HG03025 (cell line): ENCODE data around the gene TTYH2.
"Not testable (repeated sequence)": the region's sequence is repeated elsewhere in the genome, so short reads cannot be mapped to it uniquely, and the experiment has no call there.

ENCODE experiments used
- ATAC-seq: cut with Tn5 transposase; IDR thresholded peaks from one replicate; pipeline ENCODE4 v1.9.1; 2021; ENCODE audit warnings: mild to moderate bottlenecking, moderate library complexity; ENCODE audit not compliant: unreplicated experiment, low FRiP score

Gene TTYH2, protein sequence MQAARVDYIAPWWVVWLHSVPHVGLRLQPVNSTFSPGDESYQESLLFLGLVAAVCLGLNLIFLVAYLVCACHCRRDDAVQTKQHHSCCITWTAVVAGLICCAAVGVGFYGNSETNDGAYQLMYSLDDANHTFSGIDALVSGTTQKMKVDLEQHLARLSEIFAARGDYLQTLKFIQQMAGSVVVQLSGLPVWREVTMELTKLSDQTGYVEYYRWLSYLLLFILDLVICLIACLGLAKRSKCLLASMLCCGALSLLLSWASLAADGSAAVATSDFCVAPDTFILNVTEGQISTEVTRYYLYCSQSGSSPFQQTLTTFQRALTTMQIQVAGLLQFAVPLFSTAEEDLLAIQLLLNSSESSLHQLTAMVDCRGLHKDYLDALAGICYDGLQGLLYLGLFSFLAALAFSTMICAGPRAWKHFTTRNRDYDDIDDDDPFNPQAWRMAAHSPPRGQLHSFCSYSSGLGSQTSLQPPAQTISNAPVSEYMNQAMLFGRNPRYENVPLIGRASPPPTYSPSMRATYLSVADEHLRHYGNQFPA

DNA sequence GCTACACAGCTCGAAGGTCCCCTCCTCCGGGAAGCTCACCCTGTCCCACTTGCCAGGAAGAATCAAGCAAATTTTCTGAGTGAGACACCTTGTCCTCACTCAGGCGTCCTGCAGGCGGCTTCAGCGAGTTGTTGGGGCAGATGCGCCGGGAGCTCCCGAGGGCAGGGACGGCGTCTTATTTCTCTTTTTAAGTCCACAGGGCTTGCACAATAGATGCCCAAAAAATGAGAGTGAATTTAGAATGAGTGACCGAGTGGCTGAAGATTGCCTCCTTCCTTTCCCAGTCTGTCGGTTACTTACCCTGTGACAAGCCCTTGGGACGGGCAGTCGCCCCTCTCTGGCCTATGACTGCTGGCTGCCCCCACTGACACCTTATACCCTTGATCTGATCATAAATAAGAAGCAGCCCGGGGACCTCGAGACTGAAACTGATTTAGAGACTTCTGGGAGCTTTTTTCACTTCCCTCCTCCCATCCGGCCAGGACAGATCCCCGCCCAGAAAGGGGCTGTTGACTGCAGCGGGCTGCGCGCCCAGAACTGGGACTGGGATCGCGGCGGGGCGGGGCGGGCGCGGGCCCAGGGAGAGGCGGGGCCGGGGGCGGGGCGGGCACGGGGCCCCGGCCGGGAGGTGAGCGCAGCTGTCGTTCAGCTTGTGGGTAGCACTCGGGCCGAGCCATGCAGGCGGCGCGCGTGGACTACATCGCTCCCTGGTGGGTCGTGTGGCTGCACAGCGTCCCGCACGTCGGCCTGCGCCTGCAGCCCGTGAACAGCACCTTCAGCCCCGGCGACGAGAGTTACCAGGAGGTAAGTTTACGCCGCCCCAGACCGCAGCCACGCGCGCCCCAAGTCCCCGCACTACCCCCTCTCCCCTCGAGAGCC is at the start of gene TTYH2:
Gene TTYH2 (plus strand): TSS at position 659 of the 879 bp plus-strand sequence. CDS start 17 bp downstream, at position 676.
- ATAC-seq: peak; percentile 58

DNA sequence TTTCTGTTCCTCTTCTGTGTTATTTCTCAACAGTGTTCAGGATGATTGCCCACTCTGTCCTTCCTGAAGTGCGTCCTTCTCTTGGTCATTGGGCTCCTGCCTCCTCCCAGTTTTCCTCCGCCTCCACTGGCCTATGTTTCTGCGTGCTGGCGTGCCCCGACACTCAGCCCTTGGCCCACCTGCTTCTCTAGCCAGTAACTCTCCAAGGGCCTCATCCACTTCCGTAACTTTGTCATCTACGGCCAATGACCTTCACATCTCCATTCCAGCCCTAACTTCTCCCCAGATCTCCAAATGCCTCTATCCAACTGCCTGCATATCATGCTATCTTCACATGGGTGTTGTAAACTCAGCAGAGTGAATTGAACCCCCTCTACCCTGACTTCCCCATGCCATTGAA is 49.5 kb upstream of the TTYH2 start:
- ATAC-seq: no peak

DNA sequence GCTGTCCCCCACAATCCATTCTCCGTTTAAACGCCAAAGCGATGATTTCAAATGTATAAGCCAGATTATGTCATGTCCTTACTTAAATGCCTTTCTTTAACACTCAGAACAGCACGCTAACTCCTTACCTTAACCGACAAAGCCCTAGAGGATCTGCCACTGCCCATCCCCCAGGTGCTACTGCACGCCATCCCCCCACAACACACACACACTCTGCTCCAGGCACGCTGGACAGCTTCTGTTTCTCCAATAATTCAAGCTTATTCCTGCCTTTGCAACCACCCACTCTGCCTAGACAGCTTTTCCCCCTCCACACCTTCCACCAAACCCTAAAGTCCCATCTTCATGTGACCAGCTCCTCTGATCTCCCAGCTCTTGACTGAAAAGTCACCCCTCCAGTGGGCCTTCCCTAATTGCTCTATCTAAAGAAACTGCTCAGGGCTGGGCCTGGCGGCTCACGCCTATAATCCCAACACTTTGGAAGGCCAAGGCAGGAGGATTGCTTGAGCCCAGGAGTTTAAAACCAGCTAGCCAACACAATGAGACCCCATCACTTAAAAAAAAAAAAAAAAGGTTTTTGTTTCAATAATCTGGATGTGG is 48.8 kb upstream of the TTYH2 start:
- ATAC-seq: no peak

DNA sequence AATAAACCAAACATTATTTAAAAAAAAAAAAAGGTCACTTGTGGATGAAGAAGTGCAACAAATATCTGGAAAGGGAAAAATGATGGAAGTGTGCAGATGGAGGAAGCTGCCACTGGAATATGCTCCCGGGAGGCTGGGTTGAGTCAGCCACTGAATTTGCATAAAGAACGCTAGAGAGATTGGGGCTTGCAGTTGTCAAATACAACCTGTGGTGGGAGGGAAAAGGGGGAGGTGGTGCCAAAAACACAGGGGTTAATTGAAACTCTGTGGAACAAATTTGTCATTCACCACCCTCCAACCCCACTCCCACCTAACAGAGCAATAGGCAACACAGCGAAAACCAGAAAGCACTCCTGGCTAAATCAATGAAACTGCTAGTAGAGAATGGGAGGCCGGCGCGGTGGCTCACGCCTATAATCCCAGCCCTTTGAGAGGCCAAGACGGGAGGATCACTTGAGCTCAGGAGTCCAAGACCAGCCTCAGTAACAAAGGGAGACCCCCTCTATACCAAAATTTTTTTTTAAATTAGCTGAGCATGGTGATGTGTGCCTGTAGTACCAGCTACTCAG is 47.5 kb upstream of the TTYH2 start:
- ATAC-seq: no peak

DNA sequence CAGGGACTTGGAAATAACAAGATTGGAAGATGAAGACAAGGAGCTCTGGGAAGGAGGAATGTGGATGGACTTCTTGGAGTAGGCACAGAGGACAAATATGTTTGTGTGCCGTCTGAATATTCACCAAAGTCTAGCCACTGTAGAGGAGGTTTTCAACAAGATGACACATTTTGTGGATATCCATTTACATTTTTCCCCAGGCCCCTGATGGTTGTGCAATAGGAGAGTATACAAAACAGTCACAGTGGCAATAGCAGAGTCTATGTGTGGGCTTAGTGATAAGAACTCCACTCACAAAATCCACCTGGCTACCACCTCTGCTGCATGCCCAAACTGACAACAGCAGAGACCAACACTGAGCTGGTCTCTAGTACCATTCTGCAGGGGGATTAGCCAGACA is 42.4 kb upstream of the TTYH2 start:
- ATAC-seq: no peak

DNA sequence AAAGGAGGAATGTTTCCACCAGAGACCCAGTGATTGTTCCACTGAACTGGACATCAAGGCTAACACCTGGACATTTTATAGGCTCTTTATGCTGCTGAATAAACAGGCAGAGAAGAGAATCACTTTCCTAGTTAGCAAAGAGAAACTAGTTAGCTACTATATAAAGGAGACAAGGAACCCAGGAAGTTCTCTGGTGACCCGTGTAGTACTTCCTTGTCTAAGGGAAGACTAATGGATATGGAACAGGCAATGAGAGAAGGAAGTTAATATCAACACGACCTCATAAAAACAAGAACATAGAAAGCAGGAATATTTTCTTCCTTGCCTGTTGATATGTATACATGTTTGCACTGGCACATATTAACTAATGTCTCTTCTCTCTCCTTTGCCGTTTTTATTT is 40.7 kb upstream of the TTYH2 start:
- ATAC-seq: no peak

DNA sequence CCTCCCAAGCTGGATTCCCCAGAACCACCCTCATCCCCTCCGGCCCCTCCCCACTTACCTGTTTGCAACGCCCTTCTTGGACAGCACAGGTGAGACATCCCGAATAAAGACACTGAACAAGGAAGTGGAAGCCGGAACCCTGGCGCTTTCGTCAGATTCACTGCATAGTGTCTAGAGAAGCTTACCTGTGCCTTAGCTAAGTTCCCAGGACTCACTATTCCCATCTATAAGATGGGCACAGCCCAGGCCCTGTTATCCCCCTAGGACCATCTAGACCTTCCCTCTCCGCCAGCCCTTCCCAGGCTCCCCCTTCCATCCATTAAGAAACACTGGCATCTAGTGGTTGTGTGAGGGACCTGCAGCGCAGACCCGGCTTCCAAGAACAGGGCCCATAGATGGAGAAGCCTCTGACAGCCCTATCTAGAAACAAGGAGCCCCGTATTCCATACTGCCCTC is 36.8 kb upstream of the TTYH2 start:
- no peak for ATAC-seq

DNA sequence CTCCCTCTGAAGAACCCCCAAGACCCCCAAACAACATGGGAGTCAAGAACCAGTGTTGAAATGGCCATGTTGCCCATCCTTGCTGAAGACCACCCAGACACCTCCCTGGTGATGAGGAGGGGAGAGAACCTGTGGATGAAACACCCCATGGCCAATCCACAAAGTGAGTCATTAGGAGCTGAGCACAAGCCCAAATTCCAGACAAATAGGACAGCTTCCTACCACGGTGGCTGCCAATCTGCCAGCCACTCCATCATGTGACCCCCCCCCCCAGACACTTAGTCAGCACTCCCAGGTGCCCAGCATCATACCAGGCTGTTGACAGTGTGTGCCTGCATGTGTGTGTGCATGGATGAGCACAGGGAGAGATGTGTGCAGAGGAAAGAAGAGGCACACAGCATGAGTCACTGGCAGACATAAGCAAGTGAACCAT is 36.3 kb upstream of the TTYH2 start:
- ATAC-seq: no peak

DNA sequence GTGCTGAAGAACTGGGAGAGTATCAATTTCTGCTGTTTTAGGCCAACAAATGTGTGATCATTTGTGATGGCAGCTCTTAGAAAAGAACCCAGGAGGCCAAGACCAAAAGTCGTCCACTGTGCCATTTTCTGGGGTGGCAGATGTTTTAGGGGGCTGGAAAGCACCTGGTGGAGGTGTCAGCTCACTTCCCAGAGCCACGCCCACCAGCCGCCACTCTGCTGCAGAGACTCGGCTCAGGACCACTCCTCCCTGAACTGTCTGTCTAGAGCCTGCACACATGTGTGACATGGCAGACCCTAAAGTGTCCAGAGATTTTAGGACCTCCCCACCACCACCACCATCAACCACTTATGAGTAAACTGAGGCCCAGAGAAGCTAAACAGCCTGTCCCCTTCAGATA is 33.8 kb upstream of the TTYH2 start:
- no peak for ATAC-seq

DNA sequence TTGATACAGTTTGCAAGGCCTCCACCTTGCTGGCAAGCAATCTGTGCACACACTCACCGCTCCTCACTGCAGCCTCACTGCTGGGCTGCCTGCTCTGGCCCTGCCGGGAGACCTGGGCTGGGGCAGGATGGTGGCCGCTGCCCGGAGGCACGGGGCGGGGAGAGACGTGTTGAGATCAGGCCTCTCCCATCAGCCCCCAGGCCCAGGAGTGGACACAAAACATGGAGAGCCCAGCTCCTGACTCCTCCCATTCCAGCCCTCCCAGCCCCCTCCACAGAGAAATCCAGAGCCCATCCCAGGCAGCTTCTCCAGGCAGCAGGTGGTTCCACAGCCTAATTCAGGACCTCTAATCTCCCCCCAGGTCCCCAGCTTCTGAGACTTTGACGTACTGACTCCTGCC is 33.0 kb upstream of the TTYH2 start:
- ATAC-seq: no peak

DNA sequence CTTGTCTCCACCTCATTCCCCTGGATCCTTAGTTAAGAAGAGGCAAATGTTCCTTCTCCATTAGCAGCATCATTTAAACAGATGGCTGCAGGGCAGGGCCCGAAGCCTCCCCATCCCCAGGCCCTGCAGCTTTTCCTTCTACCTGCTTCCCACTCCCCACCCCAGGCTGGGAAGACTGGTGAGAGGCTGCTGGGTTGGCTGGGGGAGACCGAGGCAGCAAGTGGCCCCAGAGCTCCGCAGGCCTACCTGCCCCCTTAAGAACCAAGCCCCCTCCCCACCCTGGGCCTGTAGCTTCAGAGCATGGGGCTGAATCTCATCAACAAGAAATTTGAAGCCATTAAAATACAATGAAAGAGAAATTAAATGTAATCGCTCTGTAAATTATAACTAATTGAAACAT is 32.0 kb upstream of the TTYH2 start:
- no peak for ATAC-seq

DNA sequence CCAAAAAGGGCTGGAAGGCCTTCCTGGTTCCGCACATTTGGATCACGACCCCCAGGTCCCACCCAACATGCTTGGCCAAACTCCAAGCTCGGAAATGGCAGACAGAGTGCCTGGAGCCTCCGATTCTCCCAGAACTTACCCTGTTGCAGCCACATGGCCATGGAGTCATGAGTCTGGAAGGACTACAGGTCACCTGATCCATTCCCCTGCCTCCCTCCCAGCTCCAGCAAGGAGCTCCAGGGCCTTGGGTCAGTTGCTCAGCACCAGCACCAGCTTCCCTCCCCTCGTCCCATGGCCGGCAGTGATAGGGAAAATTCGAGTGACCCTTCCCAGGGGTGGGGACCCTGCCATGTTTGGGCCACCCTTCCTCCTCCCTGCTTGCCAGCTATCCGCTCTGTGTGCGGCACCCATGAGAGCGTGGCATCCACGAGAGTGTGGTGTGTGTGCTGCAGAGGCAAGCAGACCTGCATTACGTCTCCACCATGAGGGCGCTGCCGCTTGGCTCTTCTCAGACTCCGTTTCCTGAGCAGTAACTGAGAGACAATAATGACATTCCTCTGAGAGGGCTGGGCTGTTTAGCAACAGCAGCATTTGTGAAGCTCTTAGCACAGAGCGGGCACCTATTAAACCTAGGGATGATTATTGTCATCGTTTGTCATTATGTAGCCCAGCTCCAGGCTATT is 31.2 kb upstream of the TTYH2 start:
- ATAC-seq: no peak

DNA sequence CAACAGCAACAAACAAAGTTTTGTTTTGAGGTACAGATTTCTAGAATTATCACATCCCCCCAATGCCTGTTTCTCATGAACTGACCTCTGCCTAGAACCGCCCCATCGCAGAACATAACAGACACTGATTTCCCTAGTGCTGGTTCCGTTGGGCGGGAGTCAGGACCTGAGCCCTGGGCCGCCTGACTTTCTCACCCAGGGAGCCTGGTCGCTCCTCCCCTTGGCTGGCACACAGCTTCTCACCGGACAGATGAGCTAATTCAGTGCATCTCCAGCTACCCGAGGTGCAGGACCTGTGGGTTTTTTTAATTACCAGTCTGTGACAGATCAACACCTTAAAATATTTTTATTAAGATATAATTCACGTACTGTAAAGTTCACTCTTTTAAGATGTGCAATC is 30.0 kb upstream of the TTYH2 start:
- no peak for ATAC-seq

DNA sequence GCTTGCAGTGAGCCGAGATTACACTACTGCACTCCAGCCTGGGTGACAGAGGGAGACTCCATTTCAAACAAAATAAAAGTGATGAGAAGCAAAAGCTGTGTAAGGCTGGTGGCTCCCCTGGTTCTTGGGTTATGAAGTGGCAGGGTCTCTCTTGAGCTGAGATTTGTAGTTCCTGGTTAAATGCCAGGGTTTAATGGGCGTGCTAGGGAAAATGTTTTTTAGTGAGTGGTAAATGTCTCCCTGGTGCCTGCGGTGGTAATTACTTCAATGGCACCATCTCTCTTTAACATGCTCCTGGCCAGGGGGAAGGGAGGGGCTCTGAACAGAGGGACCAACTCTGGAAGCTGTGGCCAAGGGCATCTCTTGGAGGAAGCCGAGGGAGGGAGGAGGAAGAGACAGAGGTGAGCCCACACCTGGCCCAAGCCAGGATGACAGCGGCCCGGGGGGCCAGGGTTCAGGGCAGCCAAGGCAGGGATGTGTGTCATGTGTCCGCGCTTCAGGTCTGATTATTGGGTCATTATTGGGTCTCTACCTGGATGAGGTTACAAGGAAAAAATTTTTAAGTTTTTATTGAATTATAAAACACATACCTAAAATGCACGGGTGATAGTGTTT is 27.7 kb upstream of the TTYH2 start:
- ATAC-seq: no peak

DNA sequence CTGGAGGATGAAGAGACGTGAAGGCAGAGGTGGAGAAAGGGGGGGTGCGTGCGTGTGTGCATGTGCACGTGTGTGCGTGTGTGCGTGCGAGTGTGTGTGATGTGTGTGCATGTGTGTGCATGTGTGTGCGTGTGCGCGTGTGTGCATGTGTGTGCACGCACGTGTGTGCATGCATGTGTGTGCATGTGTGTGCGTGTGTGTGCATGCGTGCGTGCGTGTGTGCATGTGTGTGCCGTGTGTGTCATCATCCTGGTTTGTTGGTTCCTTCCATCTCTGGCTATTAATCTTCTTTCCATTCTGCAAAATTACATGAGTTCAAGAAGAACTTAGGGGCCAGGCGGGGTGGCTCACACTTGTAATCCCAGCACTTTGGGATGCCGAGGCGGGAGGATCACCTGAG is 26.9 kb upstream of the TTYH2 start:
- no peak for ATAC-seq

DNA sequence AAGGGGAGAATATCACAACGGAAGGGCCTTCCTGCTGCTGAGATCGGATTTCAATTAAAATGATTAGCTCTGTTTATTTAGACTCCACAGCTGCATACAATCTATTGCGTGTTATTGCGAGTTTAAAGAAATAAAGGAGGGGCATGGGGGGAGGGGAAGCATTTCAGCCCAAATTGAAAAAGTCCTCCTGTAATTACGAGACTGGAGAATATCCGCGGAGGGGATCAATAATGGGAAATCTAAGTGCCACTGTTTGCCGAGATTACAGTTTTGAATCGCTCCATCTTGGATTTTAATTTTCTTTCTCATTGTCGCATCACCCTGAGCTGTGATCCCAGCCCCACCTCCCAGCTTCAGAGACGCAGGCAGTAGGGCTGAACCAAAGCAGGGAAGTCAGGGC is 25.6 kb upstream of the TTYH2 start:
- ATAC-seq: no peak

DNA sequence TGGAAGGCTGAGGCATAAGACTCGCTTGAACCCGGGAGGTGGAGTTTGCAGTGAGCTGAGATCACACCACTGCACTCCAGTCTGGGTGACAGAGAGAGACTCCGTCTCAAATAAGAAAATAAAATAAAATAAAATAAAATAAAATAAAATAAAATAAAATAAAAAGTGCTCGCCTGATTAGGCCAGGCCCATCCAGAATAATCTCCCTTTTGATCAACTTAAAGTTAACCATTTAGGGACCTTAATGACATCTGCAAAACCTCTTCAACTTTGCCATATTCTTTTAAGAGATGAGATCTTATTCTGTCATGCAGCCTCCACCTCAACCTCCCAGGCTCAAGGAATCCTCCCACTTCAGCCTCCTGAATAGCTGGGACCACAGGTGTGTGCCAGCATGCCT is 24.7 kb upstream of the TTYH2 start:
- not testable (repeated sequence) for ATAC-seq

DNA sequence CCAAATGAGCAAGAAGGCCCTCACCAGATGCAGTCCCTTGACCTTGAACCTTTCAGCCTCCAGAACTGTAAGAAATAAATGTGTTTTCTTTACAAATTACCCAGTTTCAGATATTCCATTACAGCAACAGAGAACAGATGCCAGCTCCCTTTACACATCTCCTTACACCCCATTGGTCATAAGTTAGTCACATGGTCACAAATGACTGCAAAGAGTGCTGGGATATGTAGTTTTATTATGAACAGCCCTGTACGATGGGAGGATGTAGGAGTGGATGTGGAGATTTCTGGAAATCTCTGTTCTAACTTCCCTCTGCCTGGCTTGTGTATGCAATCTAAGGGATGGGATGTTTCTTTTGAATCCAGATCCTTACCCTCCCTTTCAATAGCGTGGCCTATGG is 23.2 kb upstream of the TTYH2 start:
- no peak for ATAC-seq

DNA sequence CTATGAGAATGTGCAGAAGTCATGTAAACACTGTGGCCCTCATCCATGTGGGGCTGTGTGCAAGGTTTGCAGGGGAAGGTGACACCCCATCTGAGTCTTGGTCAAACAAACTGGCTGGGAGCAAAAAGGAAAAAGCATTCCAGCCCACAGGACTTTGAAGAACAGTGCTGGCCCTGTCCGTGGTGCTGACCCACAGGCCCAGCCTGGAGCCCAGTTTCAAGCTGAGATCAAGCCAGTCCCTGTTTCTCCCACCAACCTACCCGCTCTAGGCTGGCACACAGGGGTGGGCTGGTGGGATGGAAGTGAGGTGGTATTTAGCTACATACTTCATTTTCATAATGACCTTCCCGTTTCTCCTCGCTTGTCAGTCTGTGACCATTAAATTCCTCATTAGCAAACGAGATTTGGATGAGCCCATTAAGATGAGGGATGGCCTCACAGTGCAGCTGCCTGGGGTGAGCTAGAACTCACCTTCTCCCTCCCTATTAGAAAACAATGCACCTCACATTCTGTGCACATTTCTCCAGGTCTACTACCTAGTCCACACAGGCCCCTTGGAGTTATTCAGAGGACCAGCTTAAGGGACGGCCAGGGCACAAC is 22.5 kb upstream of the TTYH2 start:
- ATAC-seq: no peak
